Mesothelial cell of epicardium (in vitro differentiated cells): ENCODE results near the gene NTF4. TPM values are rescaled to one million over a fixed set of nuclear protein-coding genes. Genes with fewer than 3 reads are reported as not detected.
"Not testable (repeated sequence)": the region's sequence is repeated elsewhere in the genome, so short reads cannot be mapped to it uniquely, and the experiment has no call there.

Experiments
- DNase-seq, 2 experiments: peaks; one replicate each; pipeline ENCODE4 v3.0.0; 2021; ENCODE audit warnings: low spot score in 2 of 2; ENCODE audit not compliant: unreplicated experiment in 2 of 2
- H3K27ac Mint-ChIP-seq: 2 replicates; pipeline ENCODE4 v1.8.0; 2021; ENCODE audit warnings: mixed read lengths
- H3K27me3 Mint-ChIP-seq: 2 replicates; pipeline ENCODE4 v1.8.0; 2021; ENCODE audit warnings: low read depth, mixed read lengths
- H3K36me3 Mint-ChIP-seq: 2 replicates; pipeline ENCODE4 v1.8.0; 2021; ENCODE audit warnings: mixed read lengths
- H3K4me1 Mint-ChIP-seq: 2 replicates; pipeline ENCODE4 v1.8.0; 2021; ENCODE audit warnings: mixed read lengths
- H3K4me3 Mint-ChIP-seq: 2 replicates; pipeline ENCODE4 v1.8.0; 2021; ENCODE audit warnings: mild to moderate bottlenecking, moderate library complexity, mixed read lengths
- H3K9me3 Mint-ChIP-seq: 2 replicates; pipeline ENCODE4 v1.8.0; 2021; ENCODE audit warnings: mixed read lengths
- CTCF ChIP-seq: fragments of 200-600 bp; sonication (generic); IDR thresholded peaks from one replicate; pipeline ENCODE4 v1.5.0; 2021; ENCODE audit warnings: antibody characterized with exemption; ENCODE audit not compliant: unreplicated experiment
- total RNA-seq: library from RNA; stranded (reverse); gene quantifications from 3 replicates; pipeline ENCODE4 v1.2.1, GENCODE V29; 2021

The NTF4 gene
- total RNA-seq, 1 donor from 2014 or later = 48.5 TPM

- Mint-ChIP-seq H3K9me3 (no peaks in the 10 kb centered on the region), H3K36me3 (no peaks in the 10 kb centered on the region), H3K4me3 (no peak overlapping the region), H3K4me1 (no peaks in the 10 kb centered on the region), H3K27me3 (peaks cover 2% of the 10 kb centered on the region), H3K27ac (no peak overlapping the region)
- TF ChIP-seq CTCF = no peak
- DNase-seq = no peak
Observed at GRCh38 chr19:49042177-49042576, 22.4 kb downstream of the NTF4 start.

GRCh38 chr19:49039736-49040135 is 24.9 kb downstream of the NTF4 start:
- H3K9me3 Mint-ChIP-seq, H3K4me3 Mint-ChIP-seq, H3K4me1 Mint-ChIP-seq, H3K27me3 Mint-ChIP-seq, DNase-seq, H3K27ac Mint-ChIP-seq, H3K36me3 Mint-ChIP-seq: not testable (repeated sequence)

- H3K36me3 Mint-ChIP-seq, DNase-seq, H3K27ac Mint-ChIP-seq, H3K9me3 Mint-ChIP-seq, H3K4me1 Mint-ChIP-seq, H3K4me3 Mint-ChIP-seq, H3K27me3 Mint-ChIP-seq: not testable (repeated sequence)
Observed at GRCh38 chr19:49038557-49039276, 25.9 kb downstream of the NTF4 start.

GRCh38 chr19:49038111-49038510 is 26.5 kb downstream of the NTF4 start:
- H3K4me1 Mint-ChIP-seq, H3K9me3 Mint-ChIP-seq, H3K27me3 Mint-ChIP-seq, H3K36me3 Mint-ChIP-seq, DNase-seq, H3K4me3 Mint-ChIP-seq, H3K27ac Mint-ChIP-seq: not testable (repeated sequence)

- not testable (repeated sequence) for H3K9me3 Mint-ChIP-seq, H3K27ac Mint-ChIP-seq, H3K4me1 Mint-ChIP-seq, H3K27me3 Mint-ChIP-seq, DNase-seq, H3K36me3 Mint-ChIP-seq, H3K4me3 Mint-ChIP-seq
- peak; percentile 54 for TF ChIP-seq CTCF
Observed at GRCh38 chr19:49036815-49037214, 27.8 kb downstream of the NTF4 start, which contains the start of gene CGB1. Gene CGB1, minus strand, starts transcription at chr19:49036895. Its CDS starts 184 bp downstream, at chr19:49036711.

- peak; percentile 36 for TF ChIP-seq CTCF
- not testable (repeated sequence) for H3K36me3 Mint-ChIP-seq, H3K4me1 Mint-ChIP-seq, H3K4me3 Mint-ChIP-seq, H3K27ac Mint-ChIP-seq, DNase-seq, H3K9me3 Mint-ChIP-seq
- H3K27me3 Mint-ChIP-seq = peaks cover 18% of the 10 kb centered on the region
Observed at GRCh38 chr19:49031642-49032301, 32.8 kb downstream of the NTF4 start, which contains the start of gene CGB2. Gene CGB2, plus strand, starts transcription at chr19:49031890. Its CDS starts 206 bp downstream, at chr19:49032096.

- H3K27ac Mint-ChIP-seq, H3K36me3 Mint-ChIP-seq, DNase-seq, H3K4me3 Mint-ChIP-seq, H3K9me3 Mint-ChIP-seq, H3K4me1 Mint-ChIP-seq: not testable (repeated sequence)
- peaks cover 17% of the 10 kb centered on the region for H3K27me3 Mint-ChIP-seq
Observed at GRCh38 chr19:49030323-49030722, 34.3 kb downstream of the NTF4 start.

GRCh38 chr19:49029749-49030148 is 34.9 kb downstream of the NTF4 start:
- not testable (repeated sequence) for H3K9me3 Mint-ChIP-seq, H3K36me3 Mint-ChIP-seq, H3K4me1 Mint-ChIP-seq, H3K4me3 Mint-ChIP-seq, H3K27ac Mint-ChIP-seq, DNase-seq
- H3K27me3 Mint-ChIP-seq = peaks cover 16% of the 10 kb centered on the region

GRCh38 chr19:49028686-49029085 is 35.9 kb downstream of the NTF4 start:
- not testable (repeated sequence) for H3K4me1 Mint-ChIP-seq, H3K27ac Mint-ChIP-seq, H3K4me3 Mint-ChIP-seq, H3K9me3 Mint-ChIP-seq, H3K36me3 Mint-ChIP-seq, DNase-seq
- H3K27me3 Mint-ChIP-seq = peaks cover 13% of the 10 kb centered on the region

GRCh38 chr19:49025599-49025998 is 39.0 kb downstream of the NTF4 start:
- H3K27ac Mint-ChIP-seq, H3K9me3 Mint-ChIP-seq, H3K36me3 Mint-ChIP-seq, H3K4me3 Mint-ChIP-seq, H3K4me1 Mint-ChIP-seq, DNase-seq: not testable (repeated sequence)
- peaks cover 18% of the 10 kb centered on the region for H3K27me3 Mint-ChIP-seq

GRCh38 chr19:49025088-49025487 is 39.5 kb downstream of the NTF4 start:
- peaks cover 23% of the 10 kb centered on the region for H3K27me3 Mint-ChIP-seq
- H3K4me3 Mint-ChIP-seq, H3K4me1 Mint-ChIP-seq, DNase-seq, H3K27ac Mint-ChIP-seq, H3K36me3 Mint-ChIP-seq, H3K9me3 Mint-ChIP-seq: not testable (repeated sequence)
